Measurements from ENCODE around the gene ITPR2.
"Not testable (repeated sequence)": the region's sequence is repeated elsewhere in the genome, so short reads cannot be mapped to it uniquely, and the experiment has no call there.

GRCh38 chr12:26834503-26835060 is 1.6 kb upstream of the ITPR2 start:
- TF ChIP-seq POLR2AphosphoS5 (IDR thresholded peaks at IDR 0.05; ENCODE audit: insufficient read depth in 1 of 2, low read depth in 1 of 2); CTCF (IDR thresholded peaks at IDR 0.05): not testable (repeated sequence)
